WTC11 (cell line): ENCODE measurements around the gene SERP2. TPM values are rescaled to one million over a fixed set of nuclear protein-coding genes. Genes with fewer than 3 reads are reported as not detected.
"Not testable (repeated sequence)": the region's sequence is repeated elsewhere in the genome, so short reads cannot be mapped to it uniquely, and the experiment has no call there.

ENCODE experiments used
- ATAC-seq: fragments of 200-7000 bp; cut with Tn5 transposase; 2 replicates; pipeline ENCODE4 v1.10.0; 2021; ENCODE audit warnings: mild to moderate bottlenecking, moderate library complexity
- CTCF ChIA-PET: fragments of 300-600 bp; sonication (Branson Sonifier 250); formaldehyde crosslinking; loops from one replicate; lab custom pipeline; 2021; ENCODE audit warnings: antibody characterized with exemption; lab: Charles Lee
- POLR2A ChIA-PET: fragments of 350-600 bp; sonication (Branson Sonifier 250); formaldehyde crosslinking; loops from one replicate; lab custom pipeline; 2021; ENCODE audit warnings: antibody characterized with exemption; lab: Charles Lee
- DNase-seq: peaks from one replicate; pipeline ENCODE4 v3.0.0; 2021; ENCODE audit warnings: low spot score
- H3K27ac Mint-ChIP-seq: 2 replicates; pipeline ENCODE4 v1.8.0; 2021; ENCODE audit warnings: mixed read lengths
- H3K27me3 Mint-ChIP-seq: 2 replicates; pipeline ENCODE4 v1.8.0; 2021; ENCODE audit warnings: low read depth, mild to moderate bottlenecking, moderate library complexity, mixed read lengths
- H3K36me3 Mint-ChIP-seq: 2 replicates; pipeline ENCODE4 v1.8.0; 2021; ENCODE audit warnings: mixed read lengths
- H3K4me1 Mint-ChIP-seq: 2 replicates; pipeline ENCODE4 v1.8.0; 2022; ENCODE audit warnings: mixed read lengths
- H3K4me3 Mint-ChIP-seq: 2 replicates; pipeline ENCODE4 v1.8.0; 2021; ENCODE audit warnings: mild to moderate bottlenecking, moderate library complexity, mixed read lengths
- H3K9me3 Mint-ChIP-seq: 2 replicates; pipeline ENCODE4 v1.8.0; 2021; ENCODE audit warnings: mixed read lengths
- ATF1 ChIP-seq: sonication (generic); formaldehyde crosslinking; IDR thresholded peaks from 2 replicates; pipeline ENCODE4 v1.8.1; 2023; ENCODE audit warnings: mild to moderate bottlenecking, moderate library complexity, missing genetic modification reagents
- ATF3 ChIP-seq: sonication (generic); formaldehyde crosslinking; conservative IDR thresholded peaks from 2 replicates; pipeline ENCODE4 v1.8.1; 2022; ENCODE audit warnings: mild to moderate bottlenecking, missing genetic modification reagents
- CTCF ChIP-seq: fragments of 200-600 bp; IDR thresholded peaks from 2 replicates; pipeline ENCODE4 v1.8.0; 2022; ENCODE audit warnings: antibody characterized with exemption
- ERG ChIP-seq: fragments of 250-450 bp; sonication (Bioruptor Pico); IDR thresholded peaks from 2 replicates; pipeline ENCODE4 v1.8.0; 2021; ENCODE audit warnings: mild to moderate bottlenecking
- ESRRA ChIP-seq: sonication (generic); formaldehyde crosslinking; IDR thresholded peaks from 2 replicates; pipeline ENCODE4 v1.8.1; 2022; ENCODE audit warnings: mild to moderate bottlenecking, missing genetic modification reagents, borderline replicate concordance
- GTF2I ChIP-seq: fragments of 250-450 bp; sonication (Bioruptor Pico); conservative IDR thresholded peaks from 2 replicates; pipeline ENCODE4 v1.4.0; 2021; ENCODE audit warnings: mild to moderate bottlenecking
- IRF2 ChIP-seq: sonication (generic); formaldehyde crosslinking; IDR thresholded peaks from 2 replicates; pipeline ENCODE4 v1.8.0; 2022; ENCODE audit warnings: low read depth, missing genetic modification reagents, borderline replicate concordance
- NFATC4 ChIP-seq: fragments of 250-450 bp; sonication (Bioruptor Pico); IDR thresholded peaks from 2 replicates; pipeline ENCODE4 v1.9.0; 2021; ENCODE audit warnings: mild to moderate bottlenecking
- NFE2L1 ChIP-seq: sonication (generic); formaldehyde crosslinking; IDR thresholded peaks from 2 replicates; pipeline ENCODE4 v1.8.1; 2023; ENCODE audit warnings: missing genetic modification reagents
- RELA ChIP-seq: sonication (generic); formaldehyde crosslinking; IDR thresholded peaks from 2 replicates; pipeline ENCODE4 v1.8.1; 2022; ENCODE audit warnings: missing genetic modification reagents, mild to moderate bottlenecking, borderline replicate concordance
- RORB ChIP-seq: fragments of 250-450 bp; sonication (Bioruptor Pico); IDR thresholded peaks from 2 replicates; pipeline ENCODE4 v1.9.0; 2021; ENCODE audit warnings: mild to moderate bottlenecking
- SOX15 ChIP-seq: fragments of 250-450 bp; sonication (Bioruptor Pico); IDR thresholded peaks from 2 replicates; pipeline ENCODE4 v1.9.0; 2021; ENCODE audit warnings: mild to moderate bottlenecking
- SP1 ChIP-seq: sonication (generic); formaldehyde crosslinking; conservative IDR thresholded peaks from 2 replicates; pipeline ENCODE4 v1.8.1; 2022; ENCODE audit warnings: missing genetic modification reagents
- TEAD1 ChIP-seq: sonication (generic); formaldehyde crosslinking; IDR thresholded peaks from 2 replicates; pipeline ENCODE4 v1.8.0; 2022; ENCODE audit warnings: mild to moderate bottlenecking, missing genetic modification reagents
- ZNF232 ChIP-seq: sonication (generic); formaldehyde crosslinking; IDR thresholded peaks from 2 replicates; pipeline ENCODE4 v1.8.0; 2022; ENCODE audit warnings: mild to moderate bottlenecking, missing genetic modification reagents
- ZNF263 ChIP-seq: sonication (generic); formaldehyde crosslinking; IDR thresholded peaks from 2 replicates; pipeline ENCODE4 v1.8.1; 2022; ENCODE audit warnings: low read depth, mild to moderate bottlenecking, moderate library complexity, missing genetic modification reagents
- ZNF281 ChIP-seq: sonication (generic); formaldehyde crosslinking; IDR thresholded peaks from 2 replicates; pipeline ENCODE4 v1.8.0; 2023; ENCODE audit warnings: mild to moderate bottlenecking, missing genetic modification reagents
- ZNF396 ChIP-seq: fragments of 250-450 bp; sonication (Bioruptor Pico); IDR thresholded peaks from 2 replicates; pipeline ENCODE4 v1.8.0; 2021; ENCODE audit warnings: mild to moderate bottlenecking, moderate library complexity, borderline replicate concordance
- ZNF416 ChIP-seq: fragments of 250-450 bp; sonication (Bioruptor Pico); IDR thresholded peaks from 2 replicates; pipeline ENCODE4 v1.9.0; 2021; ENCODE audit warnings: mild to moderate bottlenecking, inconsistent platforms
- total RNA-seq: library from RNA; stranded (reverse); gene quantifications from 3 replicates; pipeline ENCODE4 v1.2.3, GENCODE V29; 2021
- TF ChIP-seq, protein P1 (sequence below): sonication (generic); formaldehyde crosslinking; IDR thresholded peaks from 2 replicates; pipeline ENCODE4 v1.8.1; 2023; ENCODE audit warnings: mild to moderate bottlenecking, missing genetic modification reagents
- TF ChIP-seq, protein P2 (sequence below): sonication (generic); formaldehyde crosslinking; IDR thresholded peaks from 2 replicates; pipeline ENCODE4 v1.8.1; 2023; ENCODE audit warnings: mild to moderate bottlenecking, missing genetic modification reagents, moderate library complexity

The SERP2 gene
- total RNA-seq, 1 experiment from 2014 or later: 1.2 TPM

DNA sequence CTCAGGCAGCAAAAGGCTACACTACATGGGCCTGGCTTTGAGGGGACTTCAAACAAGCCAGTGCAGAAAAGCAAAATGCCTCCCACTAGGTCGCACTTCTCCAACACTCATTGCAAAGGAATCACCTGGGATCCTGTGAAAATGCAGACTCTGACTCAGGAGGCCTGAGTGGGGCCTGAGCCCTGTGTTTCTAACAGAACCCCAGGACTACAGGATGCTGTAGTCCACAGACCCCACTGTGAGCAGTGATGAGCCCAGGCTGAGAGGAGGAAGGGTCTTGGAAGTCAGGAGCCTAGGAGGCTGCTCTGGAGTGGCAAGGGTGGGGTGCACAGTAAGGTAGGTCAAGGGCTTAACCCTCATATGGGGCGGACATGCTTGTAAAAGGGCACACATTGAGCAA is 46.7 kb upstream of the SERP2 start (continued):
- TF ChIP-seq, protein P1, sequence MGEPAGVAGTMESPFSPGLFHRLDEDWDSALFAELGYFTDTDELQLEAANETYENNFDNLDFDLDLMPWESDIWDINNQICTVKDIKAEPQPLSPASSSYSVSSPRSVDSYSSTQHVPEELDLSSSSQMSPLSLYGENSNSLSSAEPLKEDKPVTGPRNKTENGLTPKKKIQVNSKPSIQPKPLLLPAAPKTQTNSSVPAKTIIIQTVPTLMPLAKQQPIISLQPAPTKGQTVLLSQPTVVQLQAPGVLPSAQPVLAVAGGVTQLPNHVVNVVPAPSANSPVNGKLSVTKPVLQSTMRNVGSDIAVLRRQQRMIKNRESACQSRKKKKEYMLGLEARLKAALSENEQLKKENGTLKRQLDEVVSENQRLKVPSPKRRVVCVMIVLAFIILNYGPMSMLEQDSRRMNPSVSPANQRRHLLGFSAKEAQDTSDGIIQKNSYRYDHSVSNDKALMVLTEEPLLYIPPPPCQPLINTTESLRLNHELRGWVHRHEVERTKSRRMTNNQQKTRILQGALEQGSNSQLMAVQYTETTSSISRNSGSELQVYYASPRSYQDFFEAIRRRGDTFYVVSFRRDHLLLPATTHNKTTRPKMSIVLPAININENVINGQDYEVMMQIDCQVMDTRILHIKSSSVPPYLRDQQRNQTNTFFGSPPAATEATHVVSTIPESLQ (CRISPR knock-in tag): no peak
- TF ChIP-seq CTCF (no peak), ZNF416 (CRISPR knock-in tag) (no peak), SP1 (CRISPR knock-in tag) (no peak), ATF3 (no peak), TEAD1 (CRISPR knock-in tag) (no peak)

DNA sequence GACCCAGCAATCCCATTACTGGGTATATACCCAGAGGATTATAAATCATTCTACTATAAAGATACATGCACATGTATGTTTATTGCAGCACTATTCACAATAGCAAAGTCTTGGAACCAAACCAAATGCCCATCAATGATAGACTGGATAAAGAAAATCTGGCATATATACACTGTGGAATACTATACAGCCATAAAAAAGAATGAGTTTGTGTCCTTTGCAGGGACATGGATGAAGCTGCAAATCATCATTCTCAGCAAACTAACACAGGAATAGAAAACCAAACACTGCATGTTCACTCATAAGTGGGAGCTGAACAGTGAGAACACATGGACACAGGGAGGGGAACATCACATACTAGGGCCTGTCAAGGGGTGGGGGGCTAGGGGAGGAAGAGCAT is 44.6 kb upstream of the SERP2 start:
- POLR2A ChIA-PET, ATAC-seq, H3K4me3 Mint-ChIP-seq, H3K27ac Mint-ChIP-seq, H3K36me3 Mint-ChIP-seq, H3K27me3 Mint-ChIP-seq, DNase-seq, CTCF ChIA-PET: not testable (repeated sequence)
- H3K4me1 Mint-ChIP-seq: peaks cover 17% of the 10 kb centered on the region
- peaks cover 25% of the 10 kb centered on the region for H3K9me3 Mint-ChIP-seq

DNA sequence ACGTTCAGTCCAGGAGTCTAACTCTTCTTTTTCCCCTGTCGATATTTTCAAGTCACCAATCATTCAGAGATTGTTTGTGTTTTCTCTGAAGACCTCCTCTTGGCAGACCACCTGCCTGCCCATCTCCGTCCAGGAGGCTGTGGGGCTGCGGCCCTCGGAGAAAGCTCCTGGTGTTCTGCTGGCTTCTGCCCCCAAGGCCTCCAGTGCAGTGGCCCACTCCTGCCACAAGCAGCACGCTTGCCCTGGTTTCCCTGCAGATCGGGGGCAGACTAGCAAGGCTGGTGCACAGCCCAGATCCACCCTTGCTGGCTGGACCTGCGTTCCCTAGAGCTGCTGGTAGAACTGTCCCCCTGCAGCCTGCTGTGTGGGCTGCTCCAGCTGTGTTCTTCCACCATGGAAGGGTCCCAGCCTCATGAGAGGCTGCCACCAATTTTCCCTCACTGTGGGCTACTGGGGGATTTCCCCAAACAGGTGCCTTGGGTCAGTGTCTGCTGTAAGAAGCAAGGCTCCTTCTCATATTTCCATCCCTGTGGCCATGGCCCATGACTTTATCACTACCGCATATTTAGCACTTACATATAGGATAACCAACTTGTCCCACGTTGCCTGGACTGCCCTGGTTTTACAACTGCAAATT is 43.6 kb upstream of the SERP2 start:
- Mint-ChIP-seq H3K27ac (no peak overlapping the region), H3K27me3 (no peaks in the 10 kb centered on the region), H3K9me3 (peaks cover 25% of the 10 kb centered on the region), H3K36me3 (no peaks in the 10 kb centered on the region), H3K4me1 (peaks cover 25% of the 10 kb centered on the region), H3K4me3 (no peak overlapping the region)
- ATAC-seq (no peak), DNase-seq (no peak)
- CTCF ChIA-PET: no interaction called here
- POLR2A ChIA-PET: no interaction called here
- TF ChIP-seq ATF1 (CRISPR knock-in tag) (no peak), ZNF396 (CRISPR knock-in tag) (no peak), RORB (CRISPR knock-in tag) (no peak), ZNF232 (CRISPR knock-in tag) (no peak), ZNF281 (no peak), NFATC4 (CRISPR knock-in tag) (no peak), IRF2 (CRISPR knock-in tag) (no peak), GTF2I (CRISPR knock-in tag) (no peak), NFE2L1 (CRISPR knock-in tag) (no peak), CTCF (no peak), ZNF263 (no peak), SOX15 (CRISPR knock-in tag) (no peak), ESRRA (CRISPR knock-in tag) (no peak), ERG (CRISPR knock-in tag) (no peak), RELA (no peak)
- TF ChIP-seq, protein P2, sequence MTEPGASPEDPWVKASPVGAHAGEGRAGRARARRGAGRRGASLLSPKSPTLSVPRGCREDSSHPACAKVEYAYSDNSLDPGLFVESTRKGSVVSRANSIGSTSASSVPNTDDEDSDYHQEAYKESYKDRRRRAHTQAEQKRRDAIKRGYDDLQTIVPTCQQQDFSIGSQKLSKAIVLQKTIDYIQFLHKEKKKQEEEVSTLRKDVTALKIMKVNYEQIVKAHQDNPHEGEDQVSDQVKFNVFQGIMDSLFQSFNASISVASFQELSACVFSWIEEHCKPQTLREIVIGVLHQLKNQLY (CRISPR knock-in tag): no peak
